ENCODE data around the gene PAK1.

The PAK1 gene

DNA sequence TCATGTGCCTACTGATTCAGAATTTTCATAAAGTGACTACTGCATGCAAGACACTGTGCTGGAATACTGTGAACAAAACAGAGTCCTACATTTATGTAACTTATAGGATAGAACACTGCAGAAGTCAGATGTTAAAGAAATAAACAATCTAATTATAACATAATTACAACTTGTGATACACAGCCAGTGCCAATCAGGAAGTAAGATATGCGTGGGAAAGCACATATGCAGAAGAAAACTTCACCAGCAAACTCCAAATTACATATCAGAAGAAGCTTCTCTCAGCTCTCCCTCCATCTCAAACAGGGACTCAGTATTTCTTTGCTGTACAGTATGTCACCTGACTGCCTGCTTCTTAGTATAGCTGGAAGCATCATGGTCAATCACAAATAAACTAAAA, 37.4 kb downstream of the PAK1 start:
- TF ChIP-seq TOX (CRISPR knock-in tag; IDR thresholded peaks at IDR 0.05; ENCODE audit: borderline replicate concordance) (no peak), BACH2 (CRISPR knock-in tag; IDR thresholded peaks at IDR 0.05; ENCODE audit: borderline replicate concordance) (no peak), ISL1 (CRISPR knock-in tag; IDR thresholded peaks at IDR 0.05) (no peak), ZNF8 (CRISPR knock-in tag; IDR thresholded peaks at IDR 0.05) (no peak), TCF4 (CRISPR knock-in tag; IDR thresholded peaks at IDR 0.05; ENCODE audit: borderline replicate concordance) (no peak), RARB (CRISPR knock-in tag; IDR thresholded peaks at IDR 0.05) (no peak)
- TF ChIP-seq, protein P1, sequence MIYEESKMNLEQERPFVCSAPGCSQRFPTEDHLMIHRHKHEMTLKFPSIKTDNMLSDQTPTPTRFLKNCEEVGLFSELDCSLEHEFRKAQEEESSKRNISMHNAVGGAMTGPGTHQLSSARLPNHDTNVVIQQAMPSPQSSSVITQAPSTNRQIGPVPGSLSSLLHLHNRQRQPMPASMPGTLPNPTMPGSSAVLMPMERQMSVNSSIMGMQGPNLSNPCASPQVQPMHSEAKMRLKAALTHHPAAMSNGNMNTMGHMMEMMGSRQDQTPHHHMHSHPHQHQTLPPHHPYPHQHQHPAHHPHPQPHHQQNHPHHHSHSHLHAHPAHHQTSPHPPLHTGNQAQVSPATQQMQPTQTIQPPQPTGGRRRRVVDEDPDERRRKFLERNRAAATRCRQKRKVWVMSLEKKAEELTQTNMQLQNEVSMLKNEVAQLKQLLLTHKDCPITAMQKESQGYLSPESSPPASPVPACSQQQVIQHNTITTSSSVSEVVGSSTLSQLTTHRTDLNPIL (CRISPR knock-in tag; IDR thresholded peaks at IDR 0.05; ENCODE audit: low read depth), result no peak
- TF ChIP-seq, protein P2, sequence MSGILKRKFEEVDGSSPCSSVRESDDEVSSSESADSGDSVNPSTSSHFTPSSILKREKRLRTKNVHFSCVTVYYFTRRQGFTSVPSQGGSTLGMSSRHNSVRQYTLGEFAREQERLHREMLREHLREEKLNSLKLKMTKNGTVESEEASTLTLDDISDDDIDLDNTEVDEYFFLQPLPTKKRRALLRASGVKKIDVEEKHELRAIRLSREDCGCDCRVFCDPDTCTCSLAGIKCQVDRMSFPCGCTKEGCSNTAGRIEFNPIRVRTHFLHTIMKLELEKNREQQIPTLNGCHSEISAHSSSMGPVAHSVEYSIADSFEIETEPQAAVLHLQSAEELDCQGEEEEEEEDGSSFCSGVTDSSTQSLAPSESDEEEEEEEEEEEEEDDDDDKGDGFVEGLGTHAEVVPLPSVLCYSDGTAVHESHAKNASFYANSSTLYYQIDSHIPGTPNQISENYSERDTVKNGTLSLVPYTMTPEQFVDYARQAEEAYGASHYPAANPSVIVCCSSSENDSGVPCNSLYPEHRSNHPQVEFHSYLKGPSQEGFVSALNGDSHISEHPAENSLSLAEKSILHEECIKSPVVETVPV (CRISPR knock-in tag; IDR thresholded peaks at IDR 0.05), result no peak
- TF ChIP-seq, protein P3, sequence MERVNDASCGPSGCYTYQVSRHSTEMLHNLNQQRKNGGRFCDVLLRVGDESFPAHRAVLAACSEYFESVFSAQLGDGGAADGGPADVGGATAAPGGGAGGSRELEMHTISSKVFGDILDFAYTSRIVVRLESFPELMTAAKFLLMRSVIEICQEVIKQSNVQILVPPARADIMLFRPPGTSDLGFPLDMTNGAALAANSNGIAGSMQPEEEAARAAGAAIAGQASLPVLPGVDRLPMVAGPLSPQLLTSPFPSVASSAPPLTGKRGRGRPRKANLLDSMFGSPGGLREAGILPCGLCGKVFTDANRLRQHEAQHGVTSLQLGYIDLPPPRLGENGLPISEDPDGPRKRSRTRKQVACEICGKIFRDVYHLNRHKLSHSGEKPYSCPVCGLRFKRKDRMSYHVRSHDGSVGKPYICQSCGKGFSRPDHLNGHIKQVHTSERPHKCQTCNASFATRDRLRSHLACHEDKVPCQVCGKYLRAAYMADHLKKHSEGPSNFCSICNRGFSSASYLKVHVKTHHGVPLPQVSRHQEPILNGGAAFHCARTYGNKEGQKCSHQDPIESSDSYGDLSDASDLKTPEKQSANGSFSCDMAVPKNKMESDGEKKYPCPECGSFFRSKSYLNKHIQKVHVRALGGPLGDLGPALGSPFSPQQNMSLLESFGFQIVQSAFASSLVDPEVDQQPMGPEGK (CRISPR knock-in tag; IDR thresholded peaks at IDR 0.05; ENCODE audit: borderline replicate concordance), result no peak
- no peak for ATAC-seq

DNA sequence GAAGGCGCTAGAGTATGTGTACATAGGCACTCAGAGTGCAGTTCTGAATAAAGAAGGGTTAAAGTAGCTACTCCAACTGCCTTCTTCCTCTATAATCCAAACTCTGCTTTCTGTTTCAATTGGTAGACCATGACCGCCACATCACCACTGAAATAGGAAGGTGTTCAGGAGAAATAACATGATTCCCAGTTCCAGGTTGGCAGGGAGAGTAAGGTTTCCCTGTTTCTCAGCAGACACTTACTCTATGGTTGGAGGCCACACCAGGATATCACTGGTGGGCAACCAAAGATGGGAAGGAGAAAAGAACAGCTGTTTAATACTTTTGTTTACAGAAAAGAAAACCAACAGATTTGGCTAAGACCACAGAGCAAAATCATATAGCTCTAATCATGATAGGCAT, 37.9 kb downstream of the PAK1 start:
- TF ChIP-seq ZFP30 (CRISPR knock-in tag; IDR thresholded peaks at IDR 0.05) (no peak), ISL1 (CRISPR knock-in tag; IDR thresholded peaks at IDR 0.05) (no peak), ARNTL (CRISPR knock-in tag; IDR thresholded peaks at IDR 0.05; ENCODE audit: borderline replicate concordance, low read depth) (no peak)
- TF ChIP-seq, protein P3 (CRISPR knock-in tag; IDR thresholded peaks at IDR 0.05; ENCODE audit: borderline replicate concordance), result no peak

DNA sequence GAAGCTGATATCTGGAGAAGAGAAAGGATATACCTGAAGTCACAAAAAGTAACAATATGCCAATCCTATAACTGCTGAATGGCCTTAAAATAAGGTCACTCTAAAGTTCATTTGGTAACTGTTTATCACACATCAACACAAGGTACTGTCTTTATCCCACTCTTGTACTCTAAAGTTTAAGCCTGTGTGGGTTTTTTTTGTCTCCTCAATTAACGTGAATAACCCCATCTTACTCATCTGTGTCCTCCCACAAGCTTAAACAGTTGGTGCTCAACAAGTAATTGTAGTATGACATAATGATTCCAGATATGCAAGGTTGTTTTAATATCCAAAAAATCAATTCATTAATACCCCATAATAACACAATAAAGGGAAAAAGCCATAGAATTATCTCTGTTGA, 42.1 kb downstream of the PAK1 start:
- TF ChIP-seq, protein P1 (CRISPR knock-in tag; IDR thresholded peaks at IDR 0.05; ENCODE audit: low read depth), result no peak
- no peak for TF ChIP-seq ZFP30 (CRISPR knock-in tag; IDR thresholded peaks at IDR 0.05)
- TF ChIP-seq ZFP3 (CRISPR knock-in tag; IDR thresholded peaks at IDR 0.05), result no peak
- TF ChIP-seq, protein P2 (CRISPR knock-in tag; IDR thresholded peaks at IDR 0.05), result no peak
- TF ChIP-seq ZNF8 (CRISPR knock-in tag; IDR thresholded peaks at IDR 0.05), result no peak
- TF ChIP-seq ZC3H10 (CRISPR knock-in tag; IDR thresholded peaks at IDR 0.05), result no peak
- no peak for TF ChIP-seq OSR1 (CRISPR knock-in tag; IDR thresholded peaks at IDR 0.05)
- no peak for TF ChIP-seq CSDC2 (CRISPR knock-in tag; IDR thresholded peaks at IDR 0.05)
- no peak for TF ChIP-seq RARB (CRISPR knock-in tag; IDR thresholded peaks at IDR 0.05)
- TF ChIP-seq ZNF565 (CRISPR knock-in tag; conservative IDR thresholded peaks at IDR 0.05; ENCODE audit: low read depth), result no peak
- TF ChIP-seq, protein P4, sequence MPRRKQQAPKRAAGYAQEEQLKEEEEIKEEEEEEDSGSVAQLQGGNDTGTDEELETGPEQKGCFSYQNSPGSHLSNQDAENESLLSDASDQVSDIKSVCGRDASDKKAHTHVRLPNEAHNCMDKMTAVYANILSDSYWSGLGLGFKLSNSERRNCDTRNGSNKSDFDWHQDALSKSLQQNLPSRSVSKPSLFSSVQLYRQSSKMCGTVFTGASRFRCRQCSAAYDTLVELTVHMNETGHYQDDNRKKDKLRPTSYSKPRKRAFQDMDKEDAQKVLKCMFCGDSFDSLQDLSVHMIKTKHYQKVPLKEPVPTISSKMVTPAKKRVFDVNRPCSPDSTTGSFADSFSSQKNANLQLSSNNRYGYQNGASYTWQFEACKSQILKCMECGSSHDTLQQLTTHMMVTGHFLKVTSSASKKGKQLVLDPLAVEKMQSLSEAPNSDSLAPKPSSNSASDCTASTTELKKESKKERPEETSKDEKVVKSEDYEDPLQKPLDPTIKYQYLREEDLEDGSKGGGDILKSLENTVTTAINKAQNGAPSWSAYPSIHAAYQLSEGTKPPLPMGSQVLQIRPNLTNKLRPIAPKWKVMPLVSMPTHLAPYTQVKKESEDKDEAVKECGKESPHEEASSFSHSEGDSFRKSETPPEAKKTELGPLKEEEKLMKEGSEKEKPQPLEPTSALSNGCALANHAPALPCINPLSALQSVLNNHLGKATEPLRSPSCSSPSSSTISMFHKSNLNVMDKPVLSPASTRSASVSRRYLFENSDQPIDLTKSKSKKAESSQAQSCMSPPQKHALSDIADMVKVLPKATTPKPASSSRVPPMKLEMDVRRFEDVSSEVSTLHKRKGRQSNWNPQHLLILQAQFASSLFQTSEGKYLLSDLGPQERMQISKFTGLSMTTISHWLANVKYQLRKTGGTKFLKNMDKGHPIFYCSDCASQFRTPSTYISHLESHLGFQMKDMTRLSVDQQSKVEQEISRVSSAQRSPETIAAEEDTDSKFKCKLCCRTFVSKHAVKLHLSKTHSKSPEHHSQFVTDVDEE (CRISPR knock-in tag; IDR thresholded peaks at IDR 0.05), result no peak
- no peak for ATAC-seq

More for the DNA sequence above, 37.9 kb downstream of the PAK1 start:
- no peak for ATAC-seq

Data from SK-N-SH treated with all-trans-retinoic acid at 6 μM for 48 hours (cell line).